ENCODE measurements around the gene IFI27L1. TPM values are rescaled to one million over a fixed set of nuclear protein-coding genes. Genes with fewer than 3 reads are reported as not detected.

The IFI27L1 gene
- total and polyA plus RNA-seq, 4 donors: 14.6 to 41.5 (median 19.9) TPM

DNA sequence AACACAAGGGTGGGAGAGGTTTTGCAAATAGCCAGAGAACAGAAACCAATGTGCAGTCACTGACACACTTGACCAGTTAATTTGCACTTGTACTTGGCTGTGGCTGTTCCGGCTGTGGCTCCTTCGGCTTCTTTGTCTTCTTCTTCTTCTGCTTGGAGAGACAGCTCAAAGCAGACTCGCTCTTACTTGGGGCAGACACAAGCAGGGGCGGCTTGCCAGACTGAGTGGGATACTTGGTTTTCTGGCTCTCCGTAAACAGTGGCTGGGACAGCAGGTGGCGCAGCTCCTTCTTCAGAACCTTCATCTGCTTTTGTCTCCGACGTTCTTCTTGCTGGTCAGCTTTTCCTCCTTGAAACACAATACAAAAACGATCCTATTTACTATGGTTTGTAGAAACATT, 30.0 kb upstream of the IFI27L1 start:
- no peak overlapping the region for H3K9ac ChIP-seq (ENCODE audit: insufficient read depth in 1 of 2, low read length in 2 of 2)
- DNase-seq (peak; percentile 28 to 59 (median 47)), ATAC-seq (ENCODE audit: insufficient read depth, low FRiP score) (no peak)
- no peak overlapping the region for H3K4me3 ChIP-seq
- WGBS, 2 donors: 70 to 76% methylated on average over 9 of the region's 9 CpGs
- peaks cover 0 to 9% (median 0%) of the 10 kb centered on the region in 5 donors for H3K4me1 ChIP-seq (ENCODE audit: control insufficient read depth in 5 of 5, insufficient read depth in 5 of 5, low read length in 5 of 5)
- no peak overlapping the region for H3K27ac ChIP-seq (ENCODE audit: low read depth in 1 of 2, low read length in 1 of 2)
- peaks cover 43 to 77% (median 58%) of the 10 kb centered on the region in 4 donors for H3K36me3 ChIP-seq (ENCODE audit: control insufficient read depth in 4 of 4, insufficient read depth in 4 of 4, low read length in 4 of 4)
- TF ChIP-seq, protein P1, sequence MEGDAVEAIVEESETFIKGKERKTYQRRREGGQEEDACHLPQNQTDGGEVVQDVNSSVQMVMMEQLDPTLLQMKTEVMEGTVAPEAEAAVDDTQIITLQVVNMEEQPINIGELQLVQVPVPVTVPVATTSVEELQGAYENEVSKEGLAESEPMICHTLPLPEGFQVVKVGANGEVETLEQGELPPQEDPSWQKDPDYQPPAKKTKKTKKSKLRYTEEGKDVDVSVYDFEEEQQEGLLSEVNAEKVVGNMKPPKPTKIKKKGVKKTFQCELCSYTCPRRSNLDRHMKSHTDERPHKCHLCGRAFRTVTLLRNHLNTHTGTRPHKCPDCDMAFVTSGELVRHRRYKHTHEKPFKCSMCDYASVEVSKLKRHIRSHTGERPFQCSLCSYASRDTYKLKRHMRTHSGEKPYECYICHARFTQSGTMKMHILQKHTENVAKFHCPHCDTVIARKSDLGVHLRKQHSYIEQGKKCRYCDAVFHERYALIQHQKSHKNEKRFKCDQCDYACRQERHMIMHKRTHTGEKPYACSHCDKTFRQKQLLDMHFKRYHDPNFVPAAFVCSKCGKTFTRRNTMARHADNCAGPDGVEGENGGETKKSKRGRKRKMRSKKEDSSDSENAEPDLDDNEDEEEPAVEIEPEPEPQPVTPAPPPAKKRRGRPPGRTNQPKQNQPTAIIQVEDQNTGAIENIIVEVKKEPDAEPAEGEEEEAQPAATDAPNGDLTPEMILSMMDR (IDR thresholded peaks at IDR 0.05; ENCODE audit: control extremely low read depth, extremely low read depth): no peak
- H3K9me3 ChIP-seq (ENCODE audit: control insufficient read depth in 4 of 4, insufficient read depth in 3 of 4, low read length in 3 of 4): no peaks in the 10 kb centered on the region
- H3K27me3 ChIP-seq (ENCODE audit: control insufficient read depth in 3 of 3, insufficient read depth in 3 of 3, low read length in 2 of 3): no peaks in the 10 kb centered on the region

DNA sequence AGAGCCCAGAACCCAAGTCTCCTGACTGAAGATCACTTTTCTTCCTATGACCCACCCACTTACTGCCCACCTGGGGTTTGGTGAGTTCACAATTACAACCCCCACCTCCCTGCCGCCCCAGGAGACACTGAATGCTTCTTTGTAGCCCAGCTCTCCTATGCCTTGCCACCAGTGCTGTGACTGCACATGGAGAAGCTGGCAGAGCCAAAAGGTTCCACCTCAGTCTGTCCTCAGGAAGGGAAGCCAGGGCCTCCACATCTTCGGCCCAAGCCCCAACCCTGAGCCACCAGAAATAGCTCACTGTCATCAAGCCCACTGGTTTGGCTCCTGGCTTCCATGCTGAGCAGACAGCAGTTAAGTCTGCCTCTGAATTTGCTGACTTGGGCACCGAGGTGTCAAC, 29.3 kb upstream of the IFI27L1 start:
- Histone ChIP-seq H3K27ac (ENCODE audit: low read depth in 1 of 2, low read length in 1 of 2) (peak overlapping the region in 1 of 2 donors; percentile 1), H3K9ac (ENCODE audit: insufficient read depth in 1 of 2, low read length in 2 of 2) (no peak overlapping the region), H3K27me3 (ENCODE audit: control insufficient read depth in 3 of 3, insufficient read depth in 3 of 3, low read length in 2 of 3) (no peaks in the 10 kb centered on the region), H3K4me1 (ENCODE audit: control insufficient read depth in 5 of 5, insufficient read depth in 5 of 5, low read length in 5 of 5) (peaks cover 0 to 9% (median 0%) of the 10 kb centered on the region in 5 donors), H3K36me3 (ENCODE audit: control insufficient read depth in 4 of 4, insufficient read depth in 4 of 4, low read length in 4 of 4) (peaks cover 49 to 81% (median 64%) of the 10 kb centered on the region in 4 donors), H3K9me3 (ENCODE audit: control insufficient read depth in 4 of 4, insufficient read depth in 3 of 4, low read length in 3 of 4) (no peaks in the 10 kb centered on the region), H3K4me3 (no peak overlapping the region)
- TF ChIP-seq, protein P1 (IDR thresholded peaks at IDR 0.05; ENCODE audit: control extremely low read depth, extremely low read depth): no peak
- no peak for DNase-seq
- ATAC-seq (ENCODE audit: insufficient read depth, low FRiP score): no peak
- 93 to 96% methylated on average over 3 of the region's 3 CpGs for WGBS, 2 donors

DNA sequence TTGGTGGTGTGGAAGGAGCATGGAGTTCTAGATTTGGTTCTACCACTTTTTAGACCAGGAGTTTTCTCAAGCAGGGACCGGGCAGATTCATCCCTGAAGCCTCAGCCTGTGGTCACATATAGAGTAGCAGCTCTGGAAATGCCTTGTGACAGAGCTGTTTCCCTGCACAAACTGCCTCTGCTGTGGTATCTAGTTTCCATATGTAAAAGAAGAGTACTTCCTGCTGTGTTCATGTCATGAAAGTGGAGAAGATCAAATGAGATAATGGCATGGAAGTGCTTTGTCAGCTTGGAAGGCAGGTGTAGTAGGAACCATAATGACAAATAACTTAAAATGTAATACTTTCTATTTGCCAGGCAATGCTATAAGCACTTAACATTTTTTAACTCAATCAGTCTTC, 28.9 kb upstream of the IFI27L1 start:
- TF ChIP-seq, protein P1 (IDR thresholded peaks at IDR 0.05; ENCODE audit: control extremely low read depth, extremely low read depth): no peak
- Histone ChIP-seq H3K9me3 (ENCODE audit: control insufficient read depth in 4 of 4, insufficient read depth in 3 of 4, low read length in 3 of 4) (no peaks in the 10 kb centered on the region), H3K27ac (ENCODE audit: low read depth in 1 of 2, low read length in 1 of 2) (peak overlapping the region in 1 of 2 donors; percentile 1), H3K4me1 (ENCODE audit: control insufficient read depth in 5 of 5, insufficient read depth in 5 of 5, low read length in 5 of 5) (peaks cover 0 to 9% (median 0%) of the 10 kb centered on the region in 5 donors), H3K4me3 (no peak overlapping the region), H3K9ac (ENCODE audit: insufficient read depth in 1 of 2, low read length in 2 of 2) (no peak overlapping the region), H3K36me3 (ENCODE audit: control insufficient read depth in 4 of 4, insufficient read depth in 4 of 4, low read length in 4 of 4) (peaks cover 50 to 77% (median 67%) of the 10 kb centered on the region in 4 donors), H3K27me3 (ENCODE audit: control insufficient read depth in 3 of 3, insufficient read depth in 3 of 3, low read length in 2 of 3) (no peaks in the 10 kb centered on the region)
- 88 to 91% methylated on average over 1 of the region's 1 CpG for WGBS, 2 donors
- DNase-seq (no peak), ATAC-seq (ENCODE audit: insufficient read depth, low FRiP score) (no peak)

DNA sequence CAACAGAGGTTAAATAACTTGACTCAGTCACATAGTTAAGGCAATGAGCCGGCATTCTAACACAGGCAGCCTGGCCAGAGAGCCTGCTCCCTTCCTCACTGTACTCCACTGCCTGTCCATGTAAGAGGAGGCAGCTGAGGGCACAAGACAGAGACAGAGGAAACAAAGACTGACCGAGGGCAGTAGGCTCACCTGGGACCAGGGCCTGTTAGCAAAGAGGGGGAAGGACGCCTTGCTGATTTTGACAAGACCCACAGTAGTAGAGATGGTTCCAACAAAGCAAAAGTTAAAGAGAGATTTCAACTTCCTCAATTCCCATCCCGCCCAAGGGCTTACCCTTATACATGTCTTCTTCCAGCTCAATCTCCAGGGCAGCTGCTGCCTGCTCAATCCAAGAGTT, 28.4 kb upstream of the IFI27L1 start:
- ATAC-seq (ENCODE audit: insufficient read depth, low FRiP score): no peak
- 90 to 91% methylated on average over 4 of the region's 4 CpGs for WGBS, 2 donors
- TF ChIP-seq, protein P1 (IDR thresholded peaks at IDR 0.05; ENCODE audit: control extremely low read depth, extremely low read depth): no peak

More for the DNA sequence above, 28.4 kb upstream of the IFI27L1 start:
- Histone ChIP-seq H3K4me1 (ENCODE audit: control insufficient read depth in 5 of 5, insufficient read depth in 5 of 5, low read length in 5 of 5) (peaks cover 0 to 9% (median 1%) of the 10 kb centered on the region in 5 donors), H3K27me3 (ENCODE audit: control insufficient read depth in 3 of 3, insufficient read depth in 3 of 3, low read length in 2 of 3) (no peaks in the 10 kb centered on the region), H3K9me3 (ENCODE audit: control insufficient read depth in 4 of 4, insufficient read depth in 3 of 4, low read length in 3 of 4) (no peaks in the 10 kb centered on the region), H3K36me3 (ENCODE audit: control insufficient read depth in 4 of 4, insufficient read depth in 4 of 4, low read length in 4 of 4) (peaks cover 49 to 80% (median 67%) of the 10 kb centered on the region in 4 donors), H3K9ac (ENCODE audit: insufficient read depth in 1 of 2, low read length in 2 of 2) (no peak overlapping the region), H3K4me3 (no peak overlapping the region), H3K27ac (ENCODE audit: low read depth in 1 of 2, low read length in 1 of 2) (no peak overlapping the region)
- DNase-seq: no peak
